HepG2 (cell line): Measurements from ENCODE around the gene ZNF132. TPM values are rescaled to one million over a fixed set of nuclear protein-coding genes. Genes with fewer than 3 reads are reported as not detected.

Source experiments
- BRD4 ChIP-seq: sonication (generic); formaldehyde crosslinking; IDR thresholded peaks from 2 replicates; pipeline ENCODE4 v1.4.0; 2020; ENCODE audit warnings: missing genetic modification reagents
- HNF4G ChIP-seq, 2 experiments: sonication (generic) in 1 of 2; formaldehyde crosslinking in 1 of 2; IDR thresholded peaks; 2 replicates each; pipeline versions ENCODE4 v1.4.0 to v1.6.1; 2011 to 2020; ENCODE audit warnings: borderline replicate concordance in 2 of 2, low read depth in 2 of 2, mild to moderate bottlenecking in 2 of 2, low read length in 1 of 2, missing genetic modification reagents in 1 of 2, moderate library complexity in 1 of 2
- KDM2A ChIP-seq: sonication (generic); formaldehyde crosslinking; IDR thresholded peaks from 2 replicates; pipeline ENCODE4 v1.4.0; 2020; ENCODE audit warnings: low read depth, missing genetic modification reagents, borderline replicate concordance
- PAX8 ChIP-seq: sonication (generic); formaldehyde crosslinking; IDR thresholded peaks from 2 replicates; pipeline ENCODE4 v1.8.0; 2022; ENCODE audit warnings: mild to moderate bottlenecking, missing genetic modification reagents, borderline replicate concordance
- ZC3H13 ChIP-seq: sonication (generic); formaldehyde crosslinking; IDR thresholded peaks from 2 replicates; pipeline ENCODE4 v1.8.1; 2023; ENCODE audit warnings: mild to moderate bottlenecking, missing genetic modification reagents, moderate library complexity
- ZEB1 ChIP-seq: IDR thresholded peaks from 2 replicates; pipeline ENCODE4 v1.6.1; 2012; ENCODE audit warnings: mild to moderate bottlenecking, low read depth, inconsistent platforms; ENCODE audit not compliant: insufficient replicate concordance
- ZNF530 ChIP-seq: sonication (generic); formaldehyde crosslinking; IDR thresholded peaks from 2 replicates; pipeline ENCODE4 v1.5.0; 2020; ENCODE audit warnings: low read depth, mild to moderate bottlenecking, missing genetic modification reagents
- polyA plus RNA-seq, 8 experiments: library from polyadenylated mRNA; depleted of rRNA in 3 of 8; stranded (reverse) in 7 of 8; unstranded in 1 of 8; fragments of >200 nt; fragmentation: Illumina TruSeq in 4 of 8; extraction: Trizol in 4 of 8; gene quantifications; 2 replicates each; pipeline versions ENCODE4 v1.2.1 to v1.2.3, GENCODE V29; 2011 to 2016; ENCODE audit warnings: low read depth in 4 of 8, missing spikeins in 1 of 8, mixed read lengths in 1 of 8; ENCODE audit not compliant: insufficient read depth in 1 of 8
- total RNA-seq, 5 experiments: library from RNA; depleted of rRNA; stranded (reverse); fragments of >200 nt; fragmentation: Illumina TruSeq; extraction: Trizol; gene quantifications; 2 replicates each; pipeline ENCODE4 v1.2.3, GENCODE V29; 2016; ENCODE audit warnings: low read depth in 1 of 5
- TF ChIP-seq, protein P1 (sequence below): sonication (generic); formaldehyde crosslinking; IDR thresholded peaks from 2 replicates; pipeline ENCODE4 v1.4.0; 2020; ENCODE audit warnings: missing genetic modification reagents
- TF ChIP-seq, protein P2 (sequence below): sonication (generic); formaldehyde crosslinking; IDR thresholded peaks from 2 replicates; pipeline ENCODE4 v1.5.1; 2020; ENCODE audit warnings: missing genetic modification reagents, mild to moderate bottlenecking, borderline replicate concordance

ZNF132 gene
- total and polyA plus RNA-seq, 2 of the 13 experiments (the other 11 are each of a cell fraction or from before 2014, with no cell fraction given): not detected

DNA sequence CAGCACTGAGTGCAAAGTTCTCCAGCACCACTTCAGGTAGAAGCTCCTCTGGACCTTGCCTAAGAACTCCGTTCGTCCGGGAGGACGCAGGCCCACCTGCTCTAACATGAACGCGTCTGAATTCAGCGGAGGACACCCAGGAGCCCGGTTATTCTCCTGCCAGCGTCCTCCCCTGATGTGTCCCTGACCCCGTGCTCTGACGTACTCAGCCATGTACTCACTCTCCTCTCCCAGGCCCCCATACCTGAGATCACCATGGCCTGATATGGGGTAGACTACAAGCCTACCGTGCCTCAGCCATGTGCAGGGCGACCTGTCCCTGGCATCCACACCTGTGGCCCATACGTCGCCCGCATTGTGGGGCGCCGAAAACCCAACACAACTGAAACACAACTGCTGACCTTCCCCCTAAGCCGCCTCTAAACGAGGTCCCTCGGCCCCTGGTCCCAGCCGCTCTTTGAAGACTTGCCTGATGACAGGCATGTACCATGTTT, 32.2 kb downstream of the ZNF132 start (continued):
- TF ChIP-seq PAX8 (CRISPR knock-in tag) (no peak), ZNF530 (CRISPR knock-in tag) (no peak), ZEB1 (peak; percentile 22), HNF4G (IDR thresholded peaks at IDR 0.05; ENCODE audit: borderline replicate concordance, low read depth, low read length) (no peak), HNF4G (CRISPR knock-in tag; IDR thresholded peaks at IDR 0.05; ENCODE audit: borderline replicate concordance, low read depth) (peak; percentile 68; the same call in 1 of the 2 replicates), ZC3H13 (CRISPR knock-in tag) (peak; percentile 43; the same call in 1 of the 2 replicates), BRD4 (CRISPR knock-in tag) (no peak), KDM2A (CRISPR knock-in tag) (peak; percentile 5; the same call in 1 of the 2 replicates)
- TF ChIP-seq, protein P1, sequence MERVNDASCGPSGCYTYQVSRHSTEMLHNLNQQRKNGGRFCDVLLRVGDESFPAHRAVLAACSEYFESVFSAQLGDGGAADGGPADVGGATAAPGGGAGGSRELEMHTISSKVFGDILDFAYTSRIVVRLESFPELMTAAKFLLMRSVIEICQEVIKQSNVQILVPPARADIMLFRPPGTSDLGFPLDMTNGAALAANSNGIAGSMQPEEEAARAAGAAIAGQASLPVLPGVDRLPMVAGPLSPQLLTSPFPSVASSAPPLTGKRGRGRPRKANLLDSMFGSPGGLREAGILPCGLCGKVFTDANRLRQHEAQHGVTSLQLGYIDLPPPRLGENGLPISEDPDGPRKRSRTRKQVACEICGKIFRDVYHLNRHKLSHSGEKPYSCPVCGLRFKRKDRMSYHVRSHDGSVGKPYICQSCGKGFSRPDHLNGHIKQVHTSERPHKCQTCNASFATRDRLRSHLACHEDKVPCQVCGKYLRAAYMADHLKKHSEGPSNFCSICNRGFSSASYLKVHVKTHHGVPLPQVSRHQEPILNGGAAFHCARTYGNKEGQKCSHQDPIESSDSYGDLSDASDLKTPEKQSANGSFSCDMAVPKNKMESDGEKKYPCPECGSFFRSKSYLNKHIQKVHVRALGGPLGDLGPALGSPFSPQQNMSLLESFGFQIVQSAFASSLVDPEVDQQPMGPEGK (CRISPR knock-in tag): peak; percentile 19; the same call in 1 of the 2 replicates
- TF ChIP-seq, protein P2, sequence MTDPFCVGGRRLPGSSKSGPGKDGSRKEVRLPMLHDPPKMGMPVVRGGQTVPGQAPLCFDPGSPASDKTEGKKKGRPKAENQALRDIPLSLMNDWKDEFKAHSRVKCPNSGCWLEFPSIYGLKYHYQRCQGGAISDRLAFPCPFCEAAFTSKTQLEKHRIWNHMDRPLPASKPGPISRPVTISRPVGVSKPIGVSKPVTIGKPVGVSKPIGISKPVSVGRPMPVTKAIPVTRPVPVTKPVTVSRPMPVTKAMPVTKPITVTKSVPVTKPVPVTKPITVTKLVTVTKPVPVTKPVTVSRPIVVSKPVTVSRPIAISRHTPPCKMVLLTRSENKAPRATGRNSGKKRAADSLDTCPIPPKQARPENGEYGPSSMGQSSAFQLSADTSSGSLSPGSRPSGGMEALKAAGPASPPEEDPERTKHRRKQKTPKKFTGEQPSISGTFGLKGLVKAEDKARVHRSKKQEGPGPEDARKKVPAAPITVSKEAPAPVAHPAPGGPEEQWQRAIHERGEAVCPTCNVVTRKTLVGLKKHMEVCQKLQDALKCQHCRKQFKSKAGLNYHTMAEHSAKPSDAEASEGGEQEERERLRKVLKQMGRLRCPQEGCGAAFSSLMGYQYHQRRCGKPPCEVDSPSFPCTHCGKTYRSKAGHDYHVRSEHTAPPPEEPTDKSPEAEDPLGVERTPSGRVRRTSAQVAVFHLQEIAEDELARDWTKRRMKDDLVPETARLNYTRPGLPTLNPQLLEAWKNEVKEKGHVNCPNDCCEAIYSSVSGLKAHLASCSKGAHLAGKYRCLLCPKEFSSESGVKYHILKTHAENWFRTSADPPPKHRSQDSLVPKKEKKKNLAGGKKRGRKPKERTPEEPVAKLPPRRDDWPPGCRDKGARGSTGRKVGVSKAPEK (CRISPR knock-in tag): no peak
